NCI-H524 treated with DMSO at 0.1 percent for 48 hours (cell line): ENCODE data around the gene PCBD1.
"Not testable (repeated sequence)": the region's sequence is repeated elsewhere in the genome, so short reads cannot be mapped to it uniquely, and the experiment has no call there.

Experiments
- DNase-seq: peaks from one replicate; lab custom pipeline; 2025; lab: John Stamatoyannopoulos, UW

Gene PCBD1

DNA sequence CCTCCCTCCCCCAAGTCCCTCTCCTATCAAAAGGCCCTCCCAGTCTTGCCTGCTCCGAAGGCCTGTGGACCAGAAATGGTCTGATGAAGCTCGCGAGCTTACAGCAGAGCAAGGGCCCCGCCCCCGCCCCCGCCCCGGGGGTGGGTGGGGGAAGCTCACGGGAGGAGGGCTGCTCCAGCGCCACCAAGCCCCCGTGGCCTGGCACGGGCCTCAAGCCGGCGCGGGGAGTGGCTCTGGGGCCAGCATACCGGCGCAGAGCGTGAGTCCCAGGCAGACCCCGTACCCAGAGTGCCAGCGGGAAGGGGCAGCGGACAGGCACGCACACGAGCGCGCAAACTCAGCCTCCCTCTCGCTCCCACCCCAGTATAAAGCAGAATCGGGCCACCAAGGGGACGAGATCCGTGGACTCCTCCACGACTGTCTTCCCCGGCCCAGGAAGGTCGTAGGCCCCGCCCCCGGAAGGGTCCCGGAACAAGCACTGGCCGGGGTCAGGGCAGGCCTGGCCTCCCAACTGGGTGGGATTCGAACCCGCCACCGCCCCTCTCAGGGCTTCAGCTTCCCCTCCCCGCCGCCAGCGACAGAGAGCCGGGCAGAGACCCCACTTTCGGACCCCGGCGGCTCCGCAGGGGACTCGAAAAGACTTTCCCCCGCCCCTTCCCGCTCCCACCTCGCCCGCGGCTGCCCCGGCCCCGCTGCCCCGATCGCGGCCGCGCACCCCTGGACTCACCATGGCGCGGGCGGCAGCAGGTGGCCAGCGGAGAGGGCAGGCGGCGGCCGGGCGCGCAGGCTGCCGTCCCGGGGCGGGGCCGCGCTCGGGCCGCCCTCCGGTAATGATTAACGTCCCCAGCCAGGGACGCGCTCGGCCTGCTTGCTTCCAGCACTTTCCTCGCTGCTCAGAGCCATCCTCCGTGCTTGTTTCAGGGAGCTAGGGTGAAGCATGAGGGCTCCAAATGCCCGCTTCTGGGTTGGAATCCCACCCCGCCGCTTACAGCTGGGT is at the start of gene PCBD1:
Gene PCBD1 (minus strand): TSS at position 762 of the 997 bp plus-strand sequence. CDS start 32 bp downstream, at position 730.
- DNase-seq: no peak

DNA sequence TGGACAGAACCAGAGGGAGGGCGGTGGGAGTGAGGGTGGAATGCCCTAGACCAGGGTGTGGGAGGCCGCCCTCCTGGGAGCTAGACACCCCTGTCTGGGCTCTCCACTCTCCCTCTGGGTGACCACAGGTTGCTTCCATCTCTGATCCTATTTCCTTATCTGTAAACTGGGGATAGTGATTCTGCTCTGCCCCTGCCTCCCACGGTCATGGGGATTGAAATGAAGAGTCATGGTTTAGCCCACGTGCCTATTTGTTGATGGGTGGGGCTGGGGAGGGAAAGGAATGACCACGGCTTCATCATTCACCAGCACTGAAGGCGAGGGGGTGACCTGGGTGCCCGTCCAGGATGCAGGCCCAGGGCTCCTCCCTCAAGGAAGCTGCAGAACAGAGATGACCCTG is 49.3 kb upstream of the PCBD1 start:
- no peak for DNase-seq

DNA sequence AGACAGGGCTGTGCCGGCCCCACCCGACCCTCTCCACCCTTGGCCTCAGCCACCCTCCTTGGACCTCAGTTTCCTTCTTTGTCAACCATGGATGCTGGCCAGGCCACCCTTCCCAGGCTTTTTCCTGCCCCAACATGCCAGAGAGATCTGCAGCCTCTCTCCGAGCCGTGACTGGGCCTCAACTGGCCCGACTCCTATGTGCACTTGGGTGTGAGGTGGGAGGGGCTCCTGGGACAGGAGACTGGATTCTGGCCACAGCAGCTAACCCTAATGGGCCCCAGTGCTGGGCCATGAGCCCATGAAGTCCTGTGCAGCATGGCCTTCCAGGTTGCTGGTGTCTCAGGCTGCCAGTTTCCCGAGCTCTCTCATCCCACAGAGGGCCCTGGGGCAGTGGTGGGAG is 47.7 kb upstream of the PCBD1 start:
- DNase-seq: no peak

GRCh38 chr10:70935631-70936030 is 47.3 kb upstream of the PCBD1 start:
- no peak for DNase-seq

- no peak for DNase-seq
Measured at GRCh38 chr10:70935125-70935625, 46.8 kb upstream of the PCBD1 start.

DNA sequence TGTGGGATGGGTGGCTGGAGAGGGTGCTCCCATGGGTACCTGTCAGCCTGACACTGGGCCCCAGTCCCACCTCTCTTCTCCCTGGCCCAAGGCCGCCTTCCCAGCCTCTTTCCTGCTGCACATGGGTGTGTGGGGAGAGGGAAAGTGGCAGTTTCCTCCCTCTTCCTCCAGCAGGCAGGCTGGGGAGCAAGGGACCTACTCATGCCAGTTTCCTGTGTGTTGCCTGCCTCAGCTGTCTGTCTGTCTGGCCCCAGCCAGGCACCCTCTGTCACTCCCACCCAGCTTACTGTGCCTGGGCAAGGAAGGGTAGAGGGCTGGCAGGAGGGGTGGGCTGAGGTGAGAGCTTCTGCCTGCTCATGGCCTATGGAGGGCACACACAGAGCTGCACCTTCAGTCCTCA is 46.3 kb upstream of the PCBD1 start:
- no peak for DNase-seq

DNA sequence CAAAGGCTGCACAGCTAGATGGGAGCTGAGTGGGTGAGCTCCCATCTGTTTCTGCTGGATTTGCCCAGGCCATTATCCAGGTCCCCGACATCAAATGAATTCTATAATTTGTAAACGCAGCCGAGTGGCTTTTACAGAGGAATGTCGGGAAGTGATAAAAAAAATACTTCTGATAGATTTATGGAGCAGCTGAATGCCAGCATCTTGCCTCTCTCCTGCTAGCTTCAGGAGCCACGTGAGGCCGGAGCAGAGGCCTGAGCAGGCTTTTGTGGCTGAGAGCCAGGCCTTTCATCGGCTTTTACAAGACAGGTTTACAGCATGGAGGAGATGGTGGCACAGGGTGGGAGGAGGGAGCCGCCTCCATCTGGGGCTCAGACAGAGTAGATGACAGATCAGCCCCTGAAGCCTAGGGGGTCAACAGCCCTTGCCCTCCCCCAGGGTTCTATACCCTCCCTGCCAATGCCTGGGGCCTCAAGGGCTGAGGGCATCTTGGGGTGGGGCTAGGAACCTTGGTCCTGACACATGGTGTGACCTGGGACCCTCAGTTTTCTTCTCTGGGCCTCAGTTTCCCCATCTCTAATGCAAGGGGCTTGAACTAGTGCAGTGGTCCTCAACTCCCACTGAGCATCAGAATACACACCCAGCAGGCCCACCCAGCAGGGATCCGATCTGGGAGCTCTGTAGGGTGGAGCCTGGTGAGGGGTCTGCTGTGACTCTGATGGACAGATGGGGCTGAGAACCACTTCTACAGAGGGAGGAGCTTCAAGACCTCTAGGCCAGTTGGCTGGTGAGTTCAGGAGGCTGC is 44.2 kb upstream of the PCBD1 start:
- no peak for DNase-seq

DNA sequence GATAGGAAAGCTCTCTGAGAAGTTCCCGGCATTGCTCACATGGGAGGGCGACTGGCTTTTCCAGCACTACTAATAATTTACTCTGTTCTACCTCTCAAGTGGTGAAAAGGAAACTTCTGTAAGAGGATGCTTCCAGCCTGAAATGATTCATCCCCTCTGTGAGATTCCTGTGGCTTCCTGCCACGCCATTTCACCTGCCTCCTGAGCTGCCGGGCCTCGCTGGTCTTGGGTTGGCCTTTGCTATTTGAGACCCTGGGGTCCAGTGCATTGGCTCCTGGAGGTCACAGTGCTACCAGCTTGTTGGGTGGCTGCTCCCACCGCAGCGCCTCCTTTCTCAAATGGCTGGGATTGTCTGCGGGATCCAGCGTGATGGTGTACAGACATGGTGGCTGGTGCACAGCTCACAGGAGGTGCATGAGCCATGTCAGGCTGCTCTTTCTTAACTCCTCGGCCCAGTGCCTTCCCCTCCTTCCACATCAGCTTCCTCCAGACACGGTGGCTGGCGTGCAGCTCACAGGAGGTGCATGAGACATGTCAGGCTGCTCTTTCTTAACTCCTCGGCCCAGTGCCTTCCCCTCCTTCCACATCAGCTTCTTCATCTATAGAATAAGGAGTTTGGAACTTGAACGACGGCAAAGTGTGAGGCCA is 42.9 kb upstream of the PCBD1 start:
- DNase-seq: no peak

- no peak for DNase-seq
Measured at GRCh38 chr10:70930263-70931000, 42.1 kb upstream of the PCBD1 start.

DNA sequence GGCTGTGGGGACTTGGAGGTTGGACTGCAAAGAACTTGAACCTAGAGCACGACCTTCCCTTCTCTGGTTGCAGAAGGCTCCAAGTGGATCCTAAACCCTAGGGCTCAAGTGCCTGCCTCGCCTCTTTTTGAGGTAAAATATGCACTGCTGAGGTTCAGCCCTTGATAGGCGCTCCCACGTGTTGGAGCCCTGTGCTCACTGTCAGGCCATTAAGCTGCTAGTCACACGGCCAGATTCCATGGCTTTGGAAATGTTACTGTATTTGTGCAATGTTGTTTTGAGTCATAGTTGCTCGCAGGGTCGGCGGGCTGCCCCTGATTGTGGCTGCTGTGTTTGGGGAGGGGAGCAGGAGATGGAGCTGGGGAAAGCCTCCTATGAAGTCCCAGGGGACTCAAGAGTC is 39.8 kb upstream of the PCBD1 start:
- no peak for DNase-seq

- DNase-seq: no peak
Measured at GRCh38 chr10:70927189-70927943, 39.0 kb upstream of the PCBD1 start.

DNA sequence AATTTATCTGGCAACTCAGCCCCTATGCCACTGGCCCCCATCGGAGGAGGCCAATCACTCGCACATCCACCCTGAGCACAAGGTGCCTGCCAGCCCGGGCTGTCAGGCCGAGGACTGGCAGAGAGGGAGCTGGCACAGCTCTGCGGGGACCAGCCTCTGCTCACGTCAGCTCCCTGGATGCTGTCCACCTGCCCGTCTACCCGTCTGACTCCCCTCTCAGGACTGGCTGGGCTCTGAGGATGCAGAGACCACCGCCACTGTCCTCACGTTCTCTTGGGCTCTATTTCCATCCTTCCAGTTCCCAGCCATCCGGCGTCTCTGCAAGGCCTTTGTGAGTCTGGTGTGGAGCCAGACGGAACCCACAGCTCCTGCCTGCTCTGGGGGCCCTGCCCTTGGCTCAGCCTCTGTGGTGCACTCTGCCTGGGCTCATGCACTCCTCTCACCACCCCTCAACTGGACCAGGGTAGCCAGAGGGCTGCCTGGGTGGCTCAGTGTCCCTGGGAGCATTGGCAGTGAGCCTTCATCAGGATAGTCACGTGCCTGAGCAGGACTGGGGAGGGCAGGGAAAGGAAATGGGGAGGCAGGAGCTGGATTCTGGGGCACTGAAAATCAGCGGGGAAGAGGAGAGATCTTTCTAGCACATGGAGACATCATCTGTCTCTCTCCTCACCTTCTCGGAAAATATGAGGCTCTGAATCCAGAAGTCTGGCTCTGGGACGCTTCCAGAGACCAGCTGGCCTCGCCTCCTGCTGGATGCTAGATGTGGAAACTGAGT is 38.0 kb upstream of the PCBD1 start:
- no peak for DNase-seq

DNA sequence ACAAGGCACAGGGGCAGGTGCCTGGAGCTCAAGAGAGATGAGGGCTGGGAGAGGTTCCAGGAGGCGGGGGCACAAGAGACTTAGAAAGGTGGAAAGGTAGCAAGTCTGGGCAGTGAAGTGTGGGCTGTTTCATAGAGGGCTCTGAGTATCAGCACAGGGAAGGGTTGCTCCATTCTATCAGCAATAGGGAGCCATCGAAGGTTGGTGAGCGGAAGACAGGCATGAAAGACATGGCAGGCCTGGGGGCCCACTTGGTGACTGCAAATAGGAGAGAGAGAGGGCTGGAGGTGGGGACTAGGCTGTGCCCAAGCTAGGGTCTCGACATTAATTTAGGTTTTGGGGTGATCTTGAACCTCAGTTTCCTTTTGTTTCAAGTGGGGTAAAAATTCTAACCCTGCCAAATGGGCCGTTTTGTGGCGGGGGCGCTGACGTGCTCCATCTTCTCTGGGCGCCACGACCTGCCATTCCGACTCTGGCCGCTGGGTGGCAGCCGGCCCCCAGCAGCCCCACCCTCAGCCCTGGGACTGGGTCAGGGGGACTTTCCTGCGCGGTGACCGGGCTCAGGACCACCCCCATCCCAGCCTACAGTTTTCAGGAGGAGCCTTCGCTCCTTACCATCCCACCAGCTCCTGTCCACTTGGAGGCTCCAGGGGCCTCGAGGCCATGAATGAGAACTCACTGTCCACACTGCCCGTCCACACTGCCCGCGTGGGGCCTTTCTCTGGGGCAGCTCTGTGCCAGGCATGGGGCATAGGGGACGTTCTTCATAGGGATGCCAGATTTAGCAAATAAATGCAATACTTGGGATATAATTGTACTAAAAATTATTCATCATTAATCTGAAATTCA is 37.2 kb upstream of the PCBD1 start:
- DNase-seq: no peak

DNA sequence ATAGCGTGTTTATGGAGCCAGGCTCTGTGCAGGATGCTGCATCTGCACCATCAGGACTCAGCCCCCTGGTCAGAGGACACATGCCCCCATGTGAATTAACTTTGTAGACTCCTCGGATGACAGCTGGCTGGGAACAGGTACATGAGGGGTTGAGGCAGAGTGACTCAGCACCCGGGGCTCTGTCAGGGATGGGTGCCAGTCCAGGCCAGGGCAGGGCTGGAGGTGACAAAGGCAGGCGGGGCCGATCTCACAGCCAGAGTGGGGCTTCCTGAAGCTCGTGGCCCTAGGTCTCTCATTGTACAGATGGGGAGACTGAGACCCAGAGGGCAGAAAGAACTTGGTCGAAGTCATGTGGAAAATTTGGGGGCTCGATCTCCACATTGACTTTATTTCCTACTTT is 35.3 kb upstream of the PCBD1 start:
- no peak for DNase-seq

- no peak for DNase-seq
Measured at GRCh38 chr10:70921285-70921684, 32.9 kb upstream of the PCBD1 start.

DNA sequence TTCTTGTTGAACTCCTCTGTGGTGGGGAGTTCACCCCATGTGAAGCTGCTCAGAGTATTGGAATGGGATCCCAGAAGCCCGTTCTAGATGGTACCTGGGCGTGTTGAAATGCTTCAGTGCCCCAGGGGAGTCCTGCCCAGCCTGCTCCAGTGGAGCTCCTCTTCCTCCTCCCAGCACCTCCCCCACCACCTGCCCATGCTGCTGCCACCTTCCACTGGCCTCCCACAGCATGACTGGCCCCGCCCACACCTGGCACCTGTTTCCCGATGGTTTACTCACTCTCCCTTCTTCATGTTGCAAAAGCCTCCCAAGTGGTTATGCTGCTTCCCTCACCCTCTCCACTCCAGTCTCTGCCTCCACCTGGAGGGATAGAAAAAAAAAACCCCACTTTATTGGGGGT is 32.2 kb upstream of the PCBD1 start:
- no peak for DNase-seq

DNA sequence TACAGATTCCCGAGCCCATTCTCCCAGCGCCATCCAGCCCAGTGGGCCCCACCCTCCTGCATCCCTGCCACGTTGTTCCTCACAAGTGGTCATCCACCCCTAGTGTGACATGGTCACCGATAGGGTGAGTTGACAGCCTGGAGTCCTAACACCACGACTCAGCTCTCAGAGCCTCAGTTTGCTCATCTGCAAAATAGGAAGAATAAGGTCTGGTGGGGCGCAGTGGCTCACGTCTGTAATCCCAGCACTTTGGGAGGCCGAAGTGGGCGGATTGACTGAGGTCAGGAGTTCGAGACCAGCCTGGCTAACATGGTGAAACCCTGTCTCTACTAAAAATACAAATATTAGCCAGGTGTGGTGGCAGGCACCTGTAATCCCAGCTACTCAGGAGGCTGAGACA is 31.5 kb upstream of the PCBD1 start:
- not testable (repeated sequence) for DNase-seq

DNA sequence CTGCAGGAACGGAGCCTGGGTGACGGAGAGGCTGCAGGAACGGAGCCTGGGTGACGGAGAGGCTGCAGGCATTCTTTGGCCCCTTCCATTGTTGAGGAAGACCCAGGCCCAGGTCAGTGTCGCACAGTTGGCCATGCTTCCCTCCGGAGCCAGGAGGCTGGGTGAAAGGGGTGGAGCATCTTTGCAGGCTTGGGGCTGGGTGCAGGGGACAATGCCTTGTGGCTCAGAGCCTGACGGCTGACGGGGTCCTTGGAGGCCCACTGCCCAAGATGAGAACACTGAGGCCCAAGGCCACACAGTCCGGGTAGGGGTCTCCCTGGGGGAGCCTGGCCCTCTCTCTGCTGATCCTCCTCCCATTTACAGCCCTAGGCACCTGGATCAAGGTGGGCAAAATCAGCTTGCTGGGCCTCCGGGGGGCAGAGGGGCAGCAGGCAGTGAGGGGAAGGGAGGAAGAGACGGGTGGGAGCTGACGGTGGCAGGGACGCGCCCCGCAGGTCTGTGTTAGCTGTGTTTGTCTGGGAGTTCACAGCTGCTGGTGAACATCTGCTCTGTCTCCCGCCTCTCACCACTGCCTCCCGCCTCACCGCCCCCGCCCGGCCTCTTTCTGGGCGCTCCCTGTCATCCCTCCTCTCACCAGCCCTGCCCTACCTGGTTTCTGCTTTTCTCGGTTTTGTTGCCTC is 30.6 kb upstream of the PCBD1 start:
- no peak for DNase-seq
